Stimulated activated CD4-positive, alpha-beta T cell treated with anti-CD3 and anti-CD28 coated beads, Interleukin-15, amount 100 ng/mL, for 48 hours (primary cell): ENCODE measurements around the gene HDAC2.

Source experiments
- DNase-seq, 2 donors: peaks; one replicate each; pipeline ENCODE4 v3.0.0-alpha.2; 2020; ENCODE audit warnings: low read depth in 2 of 2

Gene HDAC2

DNA sequence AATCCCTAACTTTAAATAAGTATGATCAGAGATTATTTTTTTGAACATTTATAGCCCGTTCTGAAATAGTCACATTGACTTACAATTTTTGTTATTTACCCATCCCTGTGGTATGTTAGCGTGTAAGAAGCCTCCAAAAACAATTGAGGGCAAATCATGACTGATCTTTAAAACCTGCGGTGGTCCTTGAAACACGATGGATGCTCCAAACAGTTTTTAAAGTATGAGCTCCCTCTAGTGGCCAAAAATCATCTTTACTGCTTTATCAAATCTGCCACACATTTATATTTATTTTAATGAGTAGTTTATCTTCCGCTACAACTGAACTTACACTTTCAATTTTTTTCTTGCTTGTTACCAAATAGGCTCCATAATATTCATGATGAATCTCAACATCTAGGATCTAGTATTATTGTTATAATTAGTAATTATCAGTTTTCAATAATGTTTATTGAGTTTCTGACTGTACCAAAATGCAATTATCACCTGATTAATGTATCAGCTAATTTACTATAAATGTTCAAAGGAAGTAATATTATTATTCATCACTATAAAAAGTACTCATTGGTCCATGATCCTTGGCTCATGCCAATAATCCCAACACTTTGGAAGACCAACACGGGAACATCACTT, 61.6 kb downstream of the HDAC2 start:
- no peak for DNase-seq

DNA sequence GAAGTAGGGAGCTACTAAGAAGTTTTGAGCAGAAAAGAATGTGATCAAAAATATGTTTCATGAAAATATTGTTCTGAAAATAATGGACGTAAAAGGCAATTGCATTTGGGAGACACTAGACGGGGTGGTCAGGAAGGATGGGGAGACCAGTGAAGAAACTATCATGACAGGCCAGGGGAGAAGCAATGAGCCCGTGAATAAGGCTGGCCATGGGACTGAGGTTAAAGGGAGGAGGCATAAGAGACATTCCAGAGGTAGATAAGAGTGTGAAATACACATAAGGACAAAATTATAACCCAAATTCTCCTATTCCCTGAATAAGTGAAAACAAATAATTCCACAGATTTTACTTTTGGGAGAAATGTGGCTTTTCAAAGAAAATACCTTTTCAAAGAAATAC, 62.1 kb downstream of the HDAC2 start:
- DNase-seq, result no peak

DNA sequence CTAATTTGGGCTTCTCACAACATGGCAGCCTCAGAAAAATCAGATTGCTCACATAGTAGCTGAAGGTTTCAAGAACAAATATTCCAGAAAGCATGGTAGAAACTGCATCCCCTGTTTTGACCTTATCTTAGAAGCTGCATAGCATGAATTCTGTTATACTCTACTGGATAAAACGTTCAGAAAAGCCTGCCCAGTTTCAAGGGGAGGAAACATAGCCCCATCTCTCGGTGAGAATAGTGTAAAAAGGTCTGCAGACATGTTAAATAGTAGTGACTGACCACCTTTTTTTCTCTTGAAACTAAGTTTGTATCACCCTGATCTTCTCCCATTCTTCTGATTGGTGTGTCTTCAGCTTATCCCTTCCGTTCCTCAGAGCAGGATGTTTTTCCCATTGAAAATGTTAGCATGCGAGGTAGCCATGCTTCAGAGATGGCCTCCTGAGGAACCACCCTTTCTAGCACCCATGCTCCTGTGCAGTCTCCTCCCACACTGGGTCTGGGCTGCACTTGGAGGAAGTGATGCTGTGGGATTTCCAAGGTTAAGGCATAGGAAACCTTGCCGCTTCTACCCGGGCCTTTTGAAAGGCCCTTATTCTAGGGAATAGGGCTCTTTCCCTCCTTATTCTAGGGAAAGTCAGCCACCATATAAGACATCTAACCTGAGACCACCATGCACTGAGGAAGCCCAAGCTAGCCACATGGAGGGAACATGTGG, 63.7 kb downstream of the HDAC2 start:
- no peak for DNase-seq

DNA sequence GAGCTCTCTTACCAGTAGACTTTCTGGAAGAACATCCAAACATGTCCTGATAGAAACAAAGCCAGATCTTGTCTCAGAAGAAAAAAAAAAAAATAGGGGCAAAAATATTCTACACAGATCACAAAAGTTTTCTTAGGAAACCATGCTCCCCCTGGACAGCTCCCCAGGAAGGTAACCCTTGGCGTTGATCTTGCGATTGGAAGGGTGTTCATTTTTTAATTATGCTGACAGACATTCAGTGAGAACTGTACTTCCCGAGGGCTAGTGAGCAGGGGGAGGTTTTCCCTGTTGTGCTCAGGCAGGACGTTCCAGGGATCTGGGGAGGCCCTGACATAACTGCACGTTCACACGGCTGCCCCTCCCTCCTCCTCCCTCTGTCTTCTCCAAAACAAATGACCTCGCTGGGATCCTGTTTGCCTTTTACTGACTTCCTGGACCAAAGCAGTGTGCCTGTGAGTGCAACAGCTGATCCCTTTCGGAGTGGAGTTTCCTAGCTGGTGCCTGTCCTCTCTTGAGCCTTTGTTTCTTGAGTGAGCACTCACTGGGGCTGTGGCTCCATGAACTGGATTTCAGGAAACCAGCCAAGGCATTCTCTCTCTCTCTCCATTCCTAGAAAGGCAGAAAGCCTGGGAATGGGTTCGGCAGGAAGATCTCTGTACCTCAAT, 67.2 kb downstream of the HDAC2 start:
- DNase-seq, result no peak

DNA sequence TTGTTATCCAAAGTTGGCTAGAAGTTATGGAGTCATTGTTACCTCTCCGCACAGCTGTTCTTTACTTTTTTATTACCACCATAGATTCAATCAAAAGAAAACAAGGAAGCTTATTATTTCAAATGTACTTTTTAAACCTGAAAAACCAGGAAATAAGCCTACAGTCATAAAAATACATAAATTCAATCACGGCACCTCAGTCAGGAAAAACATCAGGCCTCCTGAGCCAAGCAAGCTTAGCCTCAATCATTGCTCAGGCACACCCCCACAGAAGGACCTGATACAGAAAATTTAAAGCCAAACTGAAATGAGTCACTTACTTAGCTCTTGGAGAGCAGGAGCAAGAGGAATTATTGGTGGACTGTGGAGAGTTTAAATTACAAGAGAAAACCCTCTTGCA, 69.5 kb downstream of the HDAC2 start:
- DNase-seq, result no peak

DNA sequence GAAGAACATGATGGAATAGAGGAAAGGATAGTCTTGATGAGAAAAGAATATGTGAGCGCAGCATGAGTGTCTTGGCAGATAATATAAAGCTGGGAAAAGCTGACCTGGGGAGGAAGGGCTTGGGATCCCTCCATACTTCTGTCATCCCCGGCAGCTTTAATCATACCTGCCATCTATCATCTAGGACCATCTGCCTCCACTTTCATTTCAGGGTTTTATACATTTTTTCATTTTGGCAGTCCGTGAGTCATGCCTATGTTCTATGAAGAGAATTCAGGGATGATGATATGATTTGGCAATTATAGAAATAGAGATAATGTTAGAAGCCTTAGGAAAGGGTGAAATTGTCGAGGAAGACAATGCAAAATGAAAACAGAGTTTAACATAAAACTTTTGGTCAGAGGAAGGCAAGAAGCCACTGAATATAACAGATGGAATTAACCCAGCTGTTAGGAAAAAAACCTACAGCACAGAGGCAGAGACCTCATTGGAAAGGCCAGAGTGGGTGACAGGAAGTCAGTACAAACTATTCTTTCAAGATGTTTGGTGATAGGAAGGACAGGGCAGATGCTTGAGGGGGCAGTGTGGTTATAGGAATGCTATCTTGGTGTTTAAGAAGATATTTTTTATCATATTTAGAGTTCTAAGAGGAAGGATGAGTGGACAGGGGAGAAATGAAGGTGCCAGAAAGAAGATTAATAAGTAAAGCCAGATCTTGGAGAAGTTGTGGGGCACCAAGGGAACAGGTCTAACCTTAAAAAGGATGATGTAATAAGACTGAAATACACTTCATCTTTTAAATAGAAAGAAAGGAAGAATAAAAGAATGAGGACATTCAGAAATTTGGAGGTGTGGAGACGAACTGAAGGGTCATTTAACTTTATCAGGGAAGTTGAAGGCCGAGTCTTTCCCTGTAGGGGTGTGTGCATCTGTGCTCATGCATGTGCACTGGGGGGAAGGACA, 76.0 kb downstream of the HDAC2 start:
- DNase-seq, result no peak

DNA sequence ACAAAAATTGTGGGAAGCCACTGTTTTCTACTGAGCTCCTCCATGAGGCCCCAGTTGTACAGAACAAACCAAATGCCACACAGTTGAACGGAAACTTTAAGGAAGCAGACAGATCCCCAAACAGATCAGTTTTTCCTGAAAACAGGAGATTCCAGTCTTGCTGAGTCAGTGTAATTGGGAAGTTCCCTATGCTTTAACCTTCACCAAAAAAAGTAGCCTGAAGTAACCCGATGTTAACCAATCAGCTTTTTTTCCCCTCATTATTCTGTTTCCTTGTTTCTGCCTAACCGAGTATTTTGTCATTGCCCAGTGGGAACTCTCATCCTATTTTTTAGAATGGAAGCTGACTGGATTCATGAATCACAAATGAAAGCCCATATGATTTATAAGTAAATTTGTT, 77.1 kb downstream of the HDAC2 start:
- no peak for DNase-seq

DNA sequence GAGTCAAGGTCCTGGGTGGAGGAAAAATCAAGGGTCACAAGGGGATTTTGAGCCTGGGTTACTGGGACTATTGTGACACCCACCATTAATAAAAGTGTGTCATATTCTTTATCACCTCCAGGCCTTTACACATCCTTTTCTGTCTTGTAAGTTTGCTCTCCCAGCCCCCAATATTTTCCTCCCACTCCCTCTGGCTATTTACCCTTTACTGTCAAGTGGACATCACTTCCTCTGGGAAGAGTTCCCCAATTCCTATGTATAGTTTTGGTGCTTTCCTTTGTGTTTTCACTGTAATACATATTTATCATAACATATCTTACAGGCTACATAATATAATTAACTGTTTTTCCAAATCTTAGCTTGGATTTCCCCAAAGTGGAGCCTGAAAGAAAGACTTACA, 77.5 kb downstream of the HDAC2 start:
- DNase-seq, result no peak

DNA sequence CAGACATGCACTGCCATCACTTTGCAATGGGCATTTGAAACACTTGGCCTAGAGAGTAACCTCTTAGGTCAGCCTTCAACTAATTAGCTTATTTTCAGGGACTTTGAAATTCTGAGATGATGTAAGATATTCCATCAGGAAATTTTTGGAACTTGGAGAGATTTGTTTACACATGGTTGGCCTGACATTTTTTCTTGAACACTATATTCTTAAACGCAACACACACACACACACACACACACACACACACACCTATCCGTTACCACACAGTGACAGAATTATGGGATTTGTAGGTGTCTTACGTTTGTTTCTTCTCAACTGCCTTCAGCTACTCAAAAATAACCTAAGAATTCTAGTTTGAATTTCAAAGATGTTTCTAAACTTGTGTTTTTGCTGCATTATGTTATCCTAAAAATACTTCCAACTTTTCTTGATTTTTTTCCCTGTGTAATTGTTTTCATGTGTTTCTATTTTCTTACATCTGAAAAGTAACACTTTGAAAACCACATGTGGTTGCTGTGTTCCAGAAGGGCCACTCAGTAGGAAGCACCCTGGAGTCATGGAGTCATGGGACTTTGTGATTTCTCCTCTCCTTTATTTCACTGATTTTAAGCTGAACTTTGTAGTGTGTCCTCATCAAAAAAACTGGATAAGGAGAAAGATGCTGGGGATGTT, 81.9 kb downstream of the HDAC2 start:
- DNase-seq, result no peak

DNA sequence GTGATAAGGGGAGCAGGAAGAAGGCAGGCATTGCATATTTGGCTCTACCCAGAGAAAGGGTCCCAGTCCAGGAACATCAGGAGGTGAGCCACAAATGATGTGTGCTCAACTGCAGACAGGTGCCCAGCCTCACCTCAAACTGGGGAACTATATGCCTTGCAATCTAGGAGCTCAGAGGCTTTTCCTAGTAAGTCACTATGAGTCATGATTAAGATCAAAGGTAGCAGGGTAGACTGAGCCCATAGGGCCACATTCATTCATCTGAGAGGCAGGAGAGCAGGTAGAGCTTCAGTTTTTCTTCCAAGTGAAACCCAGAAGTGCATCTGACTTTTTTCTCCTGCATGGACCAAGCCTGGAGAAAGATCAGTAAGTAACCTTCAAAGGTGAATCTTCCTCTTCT, 82.5 kb downstream of the HDAC2 start:
- DNase-seq, result no peak

DNA sequence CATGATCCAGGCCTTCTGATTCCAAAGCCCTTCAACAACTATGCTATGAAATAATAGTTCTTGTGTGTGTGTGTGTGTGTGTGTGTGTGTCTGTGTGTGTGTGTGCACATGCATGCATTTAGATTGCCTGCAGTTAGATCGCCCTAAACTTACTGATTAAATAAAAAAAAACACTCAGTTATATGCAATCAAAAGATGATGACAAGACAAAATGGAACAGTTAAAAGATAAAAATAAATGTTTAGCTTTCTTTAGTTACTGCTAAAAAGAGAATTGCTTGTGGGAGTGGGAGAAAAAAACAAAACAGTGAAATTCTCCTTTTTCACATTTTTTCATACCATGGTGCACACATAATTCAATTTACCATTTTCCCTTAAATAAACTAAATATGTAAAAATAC, 84.4 kb downstream of the HDAC2 start:
- DNase-seq, result no peak

DNA sequence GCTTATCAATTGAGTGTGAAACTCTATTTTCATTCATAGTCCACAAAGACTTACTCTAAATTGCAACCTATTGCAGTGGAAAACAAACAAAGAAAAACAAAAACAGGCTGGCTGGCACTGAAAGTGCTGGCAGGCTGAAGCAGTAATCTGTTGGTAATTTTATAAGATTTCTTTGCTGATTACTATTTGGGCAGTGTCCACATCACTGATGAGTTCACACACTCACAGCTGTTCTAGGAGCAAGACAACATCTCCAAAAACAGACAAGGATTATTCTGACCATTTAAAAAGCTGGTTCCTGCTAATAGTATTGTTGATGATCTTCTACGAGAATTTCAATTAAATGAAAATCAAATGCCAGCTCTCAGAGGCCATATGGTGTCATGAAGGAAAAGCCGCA, 86.9 kb downstream of the HDAC2 start:
- DNase-seq, result no peak
